PFSK-1 (cell line): ENCODE data around the gene GOLGB1.

Experiments
- POLR2AphosphoS5 ChIP-seq: IDR thresholded peaks from 2 replicates; pipeline ENCODE4 v1.6.1; 2012; ENCODE audit warnings: low read depth, mild to moderate bottlenecking, control low read depth, low read length, moderate library complexity
- SIN3A ChIP-seq: IDR thresholded peaks from 2 replicates; pipeline ENCODE4 v1.6.1; 2012; ENCODE audit warnings: mild to moderate bottlenecking, low read length, moderate library complexity, borderline replicate concordance; ENCODE audit not compliant: insufficient read depth
- TAF1 ChIP-seq: IDR thresholded peaks from 2 replicates; pipeline ENCODE4 v1.6.1; 2012; ENCODE audit warnings: low read length, control low read depth, borderline replicate concordance; ENCODE audit not compliant: insufficient read depth
- TF ChIP-seq, protein P1 (sequence below), 2 experiments: IDR thresholded peaks; 2 replicates each; pipeline versions ENCODE4 v1.6.1 to v1.8.0; 2011 to 2012; ENCODE audit warnings: low read depth in 2 of 2, low read length in 2 of 2, control low read depth in 1 of 2, inconsistent platforms in 1 of 2, mild to moderate bottlenecking in 1 of 2, moderate library complexity in 1 of 2; ENCODE audit not compliant: insufficient read depth in 1 of 2

DNA sequence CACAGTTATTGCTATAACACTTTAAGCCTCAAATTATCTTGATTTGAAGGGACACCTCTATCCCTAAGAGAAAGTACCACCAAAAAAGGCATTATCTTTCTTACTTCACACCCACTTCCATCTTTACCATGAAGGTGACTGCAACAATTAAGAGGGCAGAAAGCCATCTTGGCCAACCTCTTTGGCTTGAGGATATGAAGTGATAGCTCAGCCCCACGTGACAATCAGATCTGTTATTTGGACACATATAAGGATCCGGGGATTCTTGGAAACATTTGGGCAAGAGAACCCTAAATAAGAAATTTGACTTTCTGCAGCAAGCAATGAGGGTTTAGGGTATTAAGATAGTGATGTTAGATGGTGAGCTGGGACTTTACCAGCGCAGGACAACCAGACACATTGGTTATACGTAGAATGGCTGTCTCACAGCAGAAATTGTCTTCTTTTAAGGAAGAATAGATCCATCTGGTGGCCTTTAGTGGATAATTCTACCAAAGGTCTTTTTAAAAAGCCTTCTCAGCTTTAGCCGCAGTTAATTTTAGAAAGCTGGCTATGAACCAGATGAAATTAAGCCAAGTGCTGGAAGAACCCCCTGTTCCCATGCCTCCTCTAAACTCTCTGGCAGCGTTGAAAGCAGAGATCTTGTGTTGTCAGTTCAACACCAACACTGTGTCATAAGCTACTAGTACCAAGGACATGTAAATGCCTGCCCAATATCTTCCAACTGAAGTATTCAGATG, 101.2 kb downstream of the GOLGB1 start:
- TF ChIP-seq TAF1, result no peak
- no peak for TF ChIP-seq POLR2AphosphoS5
- TF ChIP-seq, protein P1, sequence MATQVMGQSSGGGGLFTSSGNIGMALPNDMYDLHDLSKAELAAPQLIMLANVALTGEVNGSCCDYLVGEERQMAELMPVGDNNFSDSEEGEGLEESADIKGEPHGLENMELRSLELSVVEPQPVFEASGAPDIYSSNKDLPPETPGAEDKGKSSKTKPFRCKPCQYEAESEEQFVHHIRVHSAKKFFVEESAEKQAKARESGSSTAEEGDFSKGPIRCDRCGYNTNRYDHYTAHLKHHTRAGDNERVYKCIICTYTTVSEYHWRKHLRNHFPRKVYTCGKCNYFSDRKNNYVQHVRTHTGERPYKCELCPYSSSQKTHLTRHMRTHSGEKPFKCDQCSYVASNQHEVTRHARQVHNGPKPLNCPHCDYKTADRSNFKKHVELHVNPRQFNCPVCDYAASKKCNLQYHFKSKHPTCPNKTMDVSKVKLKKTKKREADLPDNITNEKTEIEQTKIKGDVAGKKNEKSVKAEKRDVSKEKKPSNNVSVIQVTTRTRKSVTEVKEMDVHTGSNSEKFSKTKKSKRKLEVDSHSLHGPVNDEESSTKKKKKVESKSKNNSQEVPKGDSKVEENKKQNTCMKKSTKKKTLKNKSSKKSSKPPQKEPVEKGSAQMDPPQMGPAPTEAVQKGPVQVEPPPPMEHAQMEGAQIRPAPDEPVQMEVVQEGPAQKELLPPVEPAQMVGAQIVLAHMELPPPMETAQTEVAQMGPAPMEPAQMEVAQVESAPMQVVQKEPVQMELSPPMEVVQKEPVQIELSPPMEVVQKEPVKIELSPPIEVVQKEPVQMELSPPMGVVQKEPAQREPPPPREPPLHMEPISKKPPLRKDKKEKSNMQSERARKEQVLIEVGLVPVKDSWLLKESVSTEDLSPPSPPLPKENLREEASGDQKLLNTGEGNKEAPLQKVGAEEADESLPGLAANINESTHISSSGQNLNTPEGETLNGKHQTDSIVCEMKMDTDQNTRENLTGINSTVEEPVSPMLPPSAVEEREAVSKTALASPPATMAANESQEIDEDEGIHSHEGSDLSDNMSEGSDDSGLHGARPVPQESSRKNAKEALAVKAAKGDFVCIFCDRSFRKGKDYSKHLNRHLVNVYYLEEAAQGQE (IDR thresholded peaks at IDR 0.05; ENCODE audit: insufficient read depth in 1 of 2, low read depth in 2 of 2, low read length in 2 of 2), result no peak
- TF ChIP-seq SIN3A, result no peak
